ENCODE data around the gene C11orf65.

C11orf65 gene, protein sequence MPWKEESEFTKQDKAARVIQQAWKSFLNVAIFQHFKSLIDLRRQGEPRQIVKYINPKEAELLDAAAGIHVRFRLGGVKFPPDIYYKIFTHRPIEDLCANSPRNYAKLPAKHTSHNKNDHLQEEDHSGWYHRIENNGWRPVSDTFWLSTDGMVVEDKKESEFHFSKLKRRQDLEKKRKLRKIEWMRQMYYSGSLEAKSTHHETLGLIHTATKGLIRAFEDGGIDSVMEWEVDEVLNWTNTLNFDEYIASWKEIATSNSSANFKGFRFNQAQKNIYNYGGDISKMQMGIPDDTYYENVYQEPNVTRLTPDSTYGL

DNA sequence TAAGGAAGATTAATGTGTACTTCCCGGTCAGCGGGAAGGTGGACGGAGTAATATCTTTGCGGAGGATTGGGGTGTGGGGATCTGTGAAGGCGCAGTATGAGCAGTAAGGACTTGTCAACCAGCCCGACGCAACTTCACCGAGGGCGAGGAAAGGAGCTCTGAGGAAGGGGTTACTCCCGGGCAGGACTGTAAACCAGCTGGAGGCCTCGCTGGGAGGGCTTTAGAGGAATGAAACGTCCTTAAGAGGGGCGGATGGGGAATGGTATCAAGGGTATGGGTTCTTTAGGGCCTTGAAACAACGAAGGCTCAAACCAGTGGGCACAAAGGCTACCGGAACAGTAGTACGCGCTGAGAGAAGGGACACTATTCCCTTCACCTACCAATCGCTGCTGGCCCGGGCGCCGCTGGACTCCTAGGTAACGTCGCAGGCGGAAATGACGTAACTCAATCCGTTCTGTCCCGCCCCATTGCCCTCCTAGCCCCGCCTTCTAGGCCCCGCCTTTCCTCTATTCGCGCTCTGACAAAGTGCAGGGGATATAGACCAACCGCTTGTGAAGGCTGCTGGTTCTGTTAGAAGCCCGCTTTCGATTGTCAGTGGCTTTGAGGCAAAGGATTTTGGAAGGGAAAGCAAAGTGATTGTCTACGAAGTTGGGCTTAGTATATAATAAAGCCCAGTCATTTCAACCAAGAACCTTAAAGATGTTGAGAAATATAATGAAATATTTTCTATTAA is at the start of gene C11orf65:
C11orf65 (minus strand) TSS at position 439 of the 733 bp plus-strand sequence. CDS start 5,970 bp downstream, outside the sequence.
- peak; percentile 86 for DNase-seq (ENCODE audit: low read depth)

DNA sequence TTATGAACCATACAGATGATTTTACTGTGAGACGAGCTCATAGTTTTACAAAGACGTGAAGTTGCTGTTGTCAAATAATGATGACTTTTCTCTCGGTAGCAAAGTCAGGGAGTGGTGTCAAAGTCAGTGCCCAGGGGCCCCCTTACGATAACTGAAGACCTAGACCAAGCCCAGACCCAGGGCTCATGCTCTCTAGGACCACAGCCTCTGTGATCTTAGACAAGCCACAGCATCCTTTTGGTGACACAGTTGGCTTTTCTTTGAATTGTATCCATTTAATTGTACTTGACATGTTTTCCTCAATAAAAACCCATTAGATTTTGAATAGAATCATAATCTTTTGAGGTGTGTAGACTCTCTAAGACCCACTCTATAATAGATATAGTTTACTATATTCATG is 48.8 kb upstream of the C11orf65 start:
- DNase-seq (ENCODE audit: low read depth): no peak

DNA sequence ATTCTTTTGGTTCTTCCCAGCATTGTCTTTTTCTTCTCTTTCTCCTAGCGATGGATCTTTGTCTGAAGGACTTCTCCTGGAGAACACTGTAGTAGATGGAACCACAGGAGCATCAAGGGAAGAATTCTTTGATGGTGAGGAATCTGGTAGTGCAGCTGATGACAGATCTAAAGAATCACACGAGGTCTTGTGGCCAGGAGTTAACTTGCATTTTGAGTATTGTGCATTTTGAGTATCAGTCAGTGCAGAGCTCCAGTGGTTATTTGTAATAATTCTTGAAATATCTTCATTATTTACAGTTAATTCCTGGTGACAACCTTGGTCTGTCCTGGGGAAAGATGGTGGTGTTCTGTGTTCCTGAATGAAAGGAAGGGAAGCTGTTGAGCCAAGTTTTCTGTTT is 45.4 kb upstream of the C11orf65 start:
- no peak for DNase-seq (ENCODE audit: low read depth)

DNA sequence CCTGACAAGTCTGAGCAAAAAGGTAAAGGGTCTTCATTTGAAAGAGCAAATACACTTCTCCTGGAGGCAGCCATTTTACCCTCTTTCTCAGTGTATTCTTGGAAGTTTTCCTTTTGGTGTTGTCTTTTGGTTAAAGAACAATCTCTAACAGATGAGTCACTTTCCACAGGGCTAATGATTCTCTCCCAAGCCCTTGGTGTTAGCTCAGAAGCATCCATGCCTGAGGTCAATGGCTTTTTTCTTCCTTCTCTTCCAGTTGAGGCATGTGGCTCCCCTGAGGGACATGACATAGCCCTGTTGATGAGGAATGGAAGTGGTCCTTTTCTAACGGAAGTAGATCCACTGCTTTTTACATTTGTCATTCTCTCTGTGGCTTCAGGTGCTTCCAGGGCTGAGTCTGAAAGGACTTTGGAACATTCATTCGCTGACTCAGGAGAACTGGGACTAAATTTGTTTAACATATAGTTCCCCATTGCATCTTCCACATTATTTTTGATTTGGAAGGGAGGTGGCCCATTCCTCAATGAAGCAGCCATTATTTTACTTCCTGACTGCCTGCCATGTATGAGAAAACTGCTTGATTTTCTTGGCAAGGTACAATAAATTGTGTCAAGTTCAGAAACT is 44.6 kb upstream of the C11orf65 start:
- no peak for DNase-seq (ENCODE audit: low read depth)

DNA sequence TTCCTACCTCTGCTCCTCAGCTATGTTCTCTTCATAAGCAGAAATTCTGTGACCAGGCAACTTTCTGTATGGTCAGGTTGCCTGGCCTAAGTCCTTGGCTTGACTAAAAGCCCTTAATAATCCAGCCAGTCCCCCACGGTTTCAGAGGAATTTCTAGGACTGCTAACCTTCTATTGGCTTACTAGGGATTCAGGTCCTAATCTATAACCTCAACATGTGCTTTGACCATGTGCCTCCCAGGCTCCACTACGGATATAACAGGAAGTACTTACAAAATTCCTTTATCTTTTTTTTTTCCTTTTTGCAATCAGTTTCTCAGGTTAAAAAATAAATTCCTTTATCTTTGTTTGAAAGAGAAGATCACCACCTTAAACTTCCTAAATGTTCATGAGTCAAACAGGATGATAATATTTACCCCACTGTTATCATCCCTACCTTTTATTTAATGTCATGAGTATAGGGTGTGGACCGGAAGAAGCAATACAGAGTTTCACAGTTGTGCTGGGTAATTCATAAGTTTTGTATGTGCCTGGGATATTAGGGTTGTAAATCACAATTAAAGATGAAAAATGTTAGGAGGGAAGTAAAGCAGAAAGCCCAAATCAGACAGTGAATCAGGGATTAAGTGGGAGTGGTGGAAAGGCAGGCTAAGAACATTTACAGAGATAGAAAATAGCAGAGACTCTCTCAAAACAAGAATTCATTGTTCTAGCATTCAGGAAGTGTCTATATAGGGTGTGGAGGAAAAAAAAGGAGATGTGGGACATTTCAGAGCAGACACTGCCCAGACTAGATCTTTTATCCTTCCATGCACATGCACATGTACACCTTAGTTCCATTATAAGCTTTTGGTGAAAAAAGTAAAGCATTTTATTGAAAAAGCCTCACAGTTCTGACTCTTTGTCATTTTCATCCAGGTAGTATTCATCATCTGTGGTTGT is 41.6 kb upstream of the C11orf65 start:
- no peak for DNase-seq (ENCODE audit: low read depth)

DNA sequence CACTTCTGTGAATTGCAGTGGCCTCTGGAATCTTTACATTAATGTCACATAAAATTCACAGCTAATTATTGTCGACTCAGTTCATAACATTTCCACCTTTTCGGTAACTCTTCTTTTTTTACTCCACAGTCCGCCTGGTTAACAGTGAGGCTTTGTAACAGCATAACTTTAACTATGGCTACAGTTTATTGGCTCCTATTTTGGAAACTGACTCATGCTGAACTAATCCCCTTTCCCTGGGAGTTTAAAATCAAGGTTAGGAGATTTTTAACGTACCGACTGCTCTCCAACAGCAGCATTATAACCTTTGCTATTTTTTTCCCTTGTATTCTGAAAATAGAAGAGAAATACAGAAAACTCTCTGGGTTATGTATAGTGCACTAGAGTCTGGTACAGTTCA is 34.1 kb upstream of the C11orf65 start:
- no peak for DNase-seq (ENCODE audit: low read depth)

DNA sequence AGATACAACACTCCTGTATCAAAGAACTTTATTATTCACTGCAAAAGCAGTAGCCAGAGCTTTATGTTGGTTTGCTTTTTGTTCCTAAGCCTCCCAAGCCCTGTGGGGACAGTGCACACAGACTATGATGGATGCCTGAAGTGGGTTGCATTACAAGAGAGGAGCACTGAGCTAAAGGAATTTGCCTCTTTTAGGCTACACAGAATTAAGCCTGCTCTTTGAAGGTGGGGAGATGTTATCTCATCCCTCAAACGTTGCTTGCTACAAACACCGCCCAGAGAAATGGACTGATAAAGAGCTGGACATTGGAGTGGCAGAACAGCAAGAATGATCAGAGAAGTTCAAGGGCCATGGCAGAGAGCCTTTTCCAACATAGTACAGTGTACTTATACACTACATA is 33.4 kb upstream of the C11orf65 start:
- no peak for DNase-seq (ENCODE audit: low read depth)

DNA sequence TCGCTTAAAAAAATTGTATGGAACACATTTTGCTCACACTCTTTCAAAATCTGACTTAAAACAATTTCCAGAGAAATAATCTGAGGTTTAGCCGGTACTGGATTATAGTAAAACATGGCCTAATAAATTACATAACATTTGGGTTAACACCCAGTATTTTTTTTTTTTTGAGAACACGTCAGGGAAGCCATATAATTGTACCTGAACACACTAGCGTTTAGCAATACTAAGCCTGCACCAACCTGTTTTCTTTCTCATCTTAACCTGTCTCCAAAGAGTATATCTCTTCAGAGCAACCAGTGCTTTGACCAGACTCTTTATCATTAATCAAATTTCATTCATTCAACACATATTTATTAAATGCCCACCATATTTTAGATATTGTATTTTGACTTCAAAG is 32.8 kb upstream of the C11orf65 start:
- no peak for DNase-seq (ENCODE audit: low read depth)

DNA sequence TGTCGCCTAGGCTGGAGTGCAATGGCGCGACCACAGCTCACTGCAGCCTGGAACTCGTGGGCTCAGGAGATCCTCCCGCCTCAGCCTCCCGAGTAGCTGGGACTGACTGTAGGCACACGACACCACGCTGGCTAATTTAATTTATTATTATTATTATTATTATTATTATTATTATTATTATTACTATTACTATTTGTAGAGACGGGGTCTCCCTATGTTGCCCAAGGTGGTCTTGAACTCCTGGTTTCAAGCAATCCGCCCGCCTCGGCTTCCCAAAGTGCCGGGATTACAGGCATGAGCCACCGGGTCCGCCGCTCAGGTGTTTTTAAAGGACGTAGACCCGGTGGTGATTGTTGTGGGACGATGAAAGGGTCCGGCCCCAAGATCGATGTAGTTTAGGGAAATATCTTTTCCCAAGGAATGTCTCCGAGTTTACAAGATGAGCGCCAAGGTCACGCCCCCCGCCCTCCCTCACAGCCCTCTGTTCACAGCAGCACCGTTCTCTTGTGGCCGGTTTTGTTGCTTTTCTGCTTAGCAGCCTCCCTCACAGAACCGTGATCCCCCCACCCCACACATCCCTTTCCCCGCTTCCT is 31.6 kb upstream of the C11orf65 start:
- DNase-seq (ENCODE audit: low read depth): no peak

DNA sequence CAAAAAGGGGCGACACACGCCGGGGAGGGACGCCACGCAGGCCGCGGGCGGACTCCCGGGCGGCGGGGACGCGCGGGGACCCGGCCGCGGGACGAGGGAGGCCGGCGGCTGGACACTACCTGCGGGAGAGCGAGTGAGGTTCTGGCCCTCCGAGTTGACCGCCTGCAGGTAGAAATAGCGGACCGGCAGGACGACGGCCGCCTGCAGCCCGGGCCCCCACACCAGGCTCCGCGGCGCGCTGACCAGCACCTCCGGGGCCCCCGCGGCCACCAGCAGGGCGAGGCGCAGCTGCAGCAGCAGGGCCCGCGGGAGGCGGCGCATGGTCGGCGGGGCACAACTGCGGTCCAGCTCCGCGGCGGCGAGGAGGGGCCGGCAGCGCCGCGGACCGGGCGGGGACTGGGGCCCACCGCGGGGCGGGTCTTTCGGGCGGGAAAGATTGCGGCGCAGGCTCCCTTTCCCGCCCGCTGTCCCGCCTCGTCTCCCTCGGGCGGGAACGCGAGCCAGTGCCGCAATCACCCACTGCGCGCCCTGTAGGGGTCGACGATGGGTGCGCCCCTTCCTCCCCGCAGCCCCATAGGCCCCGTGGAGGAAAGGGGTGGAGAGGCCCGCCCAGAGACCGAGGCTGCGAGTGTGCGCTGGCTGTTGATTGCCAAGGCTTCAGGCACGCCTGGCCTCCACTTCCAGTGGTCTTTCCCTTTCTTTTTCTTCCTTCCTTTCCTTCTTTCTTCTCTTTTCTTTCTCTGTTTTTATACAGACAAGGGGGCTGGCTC is 30.9 kb upstream of the C11orf65 start, which contains the start of gene POGLUT3:
POGLUT3 (minus strand) TSS at position 339 of the 770 bp plus-strand sequence; CDS start at position 321, 18 bp downstream.
- peak; percentile 24 for DNase-seq (ENCODE audit: low read depth)

DNA sequence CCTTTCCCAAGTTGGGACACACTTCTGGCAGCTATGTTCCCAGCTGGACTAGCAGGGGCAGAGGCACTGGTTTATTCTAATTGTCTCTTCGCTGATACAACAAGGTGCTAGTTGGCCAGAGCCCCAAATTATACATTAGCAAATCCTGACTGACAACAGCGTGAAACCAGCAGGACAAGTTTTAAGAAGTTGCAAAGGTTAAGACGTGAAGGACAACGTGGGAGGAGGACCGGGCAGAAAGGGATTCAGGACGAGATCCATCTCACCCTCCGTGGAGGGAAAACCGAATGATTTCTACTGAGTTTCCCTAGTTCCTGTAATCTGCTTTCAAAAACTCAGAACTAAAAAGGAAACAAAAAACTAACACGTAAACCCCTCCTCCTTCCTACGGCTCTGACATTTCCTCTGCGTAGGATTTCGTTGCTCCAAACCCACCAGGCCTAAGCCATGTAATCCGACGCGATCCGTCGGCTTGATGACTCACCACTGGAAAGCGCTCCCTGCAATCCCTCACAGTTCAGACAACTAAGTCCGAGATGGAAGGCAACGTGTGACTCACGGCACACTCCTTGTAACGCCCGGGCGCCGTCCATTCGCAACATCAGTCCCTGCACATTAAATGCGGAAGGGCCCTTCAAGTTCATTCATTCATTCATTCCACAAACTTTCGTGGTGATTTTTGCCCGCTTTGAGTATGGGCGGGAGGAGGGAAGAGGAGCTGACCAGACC is 30.2 kb upstream of the C11orf65 start:
- peak; percentile 69 for DNase-seq (ENCODE audit: low read depth)

DNA sequence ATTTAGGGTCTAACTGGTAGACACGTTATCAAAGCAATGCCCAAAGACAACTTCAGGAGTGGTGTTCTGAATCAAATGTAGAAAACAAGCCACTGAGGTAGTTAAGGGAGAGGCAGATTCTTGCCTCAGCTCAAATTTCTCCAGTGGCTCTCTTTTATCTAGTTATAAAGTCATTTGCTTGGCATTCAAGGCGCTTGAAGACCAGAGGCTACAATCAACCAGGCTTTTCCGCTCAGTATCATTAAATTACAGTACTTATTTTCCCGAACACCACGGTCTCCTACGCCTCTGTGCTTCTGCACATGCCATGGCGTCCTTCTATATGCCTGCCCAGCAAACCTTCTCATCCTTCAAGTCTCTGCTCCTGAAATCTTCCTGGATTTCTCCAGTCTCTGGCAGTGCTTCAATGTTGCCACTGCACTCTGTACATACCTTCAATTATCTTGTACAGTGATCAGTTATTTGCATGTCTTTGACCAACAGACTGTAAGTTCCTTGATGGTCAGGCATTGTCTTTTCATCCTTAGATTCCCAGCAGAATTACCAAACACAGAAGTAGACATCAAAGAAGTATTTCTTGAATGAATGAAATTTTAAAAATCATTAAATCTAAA is 29.4 kb upstream of the C11orf65 start:
- no peak for DNase-seq (ENCODE audit: low read depth)

DNA sequence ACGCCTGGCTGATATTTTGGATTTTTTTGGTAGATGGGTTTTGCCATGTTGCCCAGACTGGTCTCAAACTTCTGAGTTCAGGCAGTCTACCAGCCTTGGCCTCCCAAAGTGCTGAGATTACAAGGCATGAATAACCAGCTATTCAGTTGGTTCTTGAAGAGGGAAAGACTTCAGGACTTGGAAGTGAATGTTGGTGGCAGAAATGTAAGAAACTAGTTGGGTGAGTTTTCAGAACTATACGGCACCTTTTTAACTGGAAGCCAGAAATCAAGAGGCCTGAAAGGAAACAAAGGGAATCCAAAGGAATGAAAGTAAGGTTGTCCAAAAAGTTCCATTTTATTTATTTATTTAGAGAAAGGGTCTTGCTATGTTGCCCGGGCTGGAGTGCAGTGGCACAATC is 28.0 kb upstream of the C11orf65 start:
- DNase-seq (ENCODE audit: low read depth): no peak

DNA sequence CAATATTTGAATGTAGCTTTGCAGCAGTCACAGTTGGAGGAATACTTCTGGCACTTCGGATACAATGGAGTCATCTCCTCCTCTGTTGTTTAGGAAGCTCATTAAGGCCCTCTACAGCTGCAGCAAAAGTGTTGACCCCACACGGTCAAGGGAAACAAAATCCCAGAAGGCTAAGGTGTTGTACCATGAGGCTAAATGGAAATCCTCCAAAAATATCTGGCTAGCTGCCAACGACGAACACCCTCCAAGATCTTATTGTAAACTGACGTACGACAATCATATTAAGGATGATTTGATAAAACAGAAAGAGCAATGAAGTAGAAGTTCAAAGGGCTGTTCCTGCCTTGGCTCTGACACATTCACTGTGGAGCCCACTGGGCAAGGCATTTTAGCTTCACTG is 26.9 kb upstream of the C11orf65 start:
- DNase-seq (ENCODE audit: low read depth): no peak

DNA sequence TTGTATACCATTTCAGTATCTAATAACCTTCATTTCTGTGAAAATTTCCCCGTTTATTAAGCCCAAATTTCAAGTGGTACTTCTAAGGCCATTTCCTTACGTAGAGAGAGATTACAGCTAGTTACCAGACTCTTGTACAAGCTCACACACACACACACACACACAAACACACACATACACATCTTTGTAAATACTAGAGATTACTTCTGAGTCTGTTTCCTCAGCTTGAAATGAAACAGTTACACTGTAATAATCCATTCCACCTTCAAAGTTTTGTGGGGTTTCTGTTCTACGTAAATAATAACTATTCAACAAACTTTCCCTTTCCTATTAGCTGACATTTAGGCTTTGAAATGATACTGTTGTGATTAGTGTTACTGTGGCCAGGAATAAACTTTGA is 24.6 kb upstream of the C11orf65 start:
- no peak for DNase-seq (ENCODE audit: low read depth)

DNA sequence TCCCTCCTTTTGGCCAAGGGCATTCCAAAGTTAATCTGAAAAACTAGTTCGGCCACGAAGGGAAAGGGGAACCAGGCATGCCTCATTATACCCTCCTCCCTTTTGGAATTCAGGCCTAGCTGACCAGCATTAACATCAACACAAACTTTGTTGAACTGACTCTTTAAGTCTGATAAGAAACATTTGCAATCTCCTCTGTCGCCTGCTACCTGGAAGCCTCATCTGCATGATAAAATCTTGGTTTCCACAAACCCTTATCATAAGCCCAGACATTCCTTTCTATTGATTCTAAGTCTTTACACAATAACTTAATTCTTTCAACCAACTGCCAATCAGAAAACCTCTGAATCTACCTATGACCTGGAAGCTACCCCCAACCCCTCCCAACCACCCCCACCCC is 19.5 kb upstream of the C11orf65 start:
- no peak for DNase-seq (ENCODE audit: low read depth)

DNA sequence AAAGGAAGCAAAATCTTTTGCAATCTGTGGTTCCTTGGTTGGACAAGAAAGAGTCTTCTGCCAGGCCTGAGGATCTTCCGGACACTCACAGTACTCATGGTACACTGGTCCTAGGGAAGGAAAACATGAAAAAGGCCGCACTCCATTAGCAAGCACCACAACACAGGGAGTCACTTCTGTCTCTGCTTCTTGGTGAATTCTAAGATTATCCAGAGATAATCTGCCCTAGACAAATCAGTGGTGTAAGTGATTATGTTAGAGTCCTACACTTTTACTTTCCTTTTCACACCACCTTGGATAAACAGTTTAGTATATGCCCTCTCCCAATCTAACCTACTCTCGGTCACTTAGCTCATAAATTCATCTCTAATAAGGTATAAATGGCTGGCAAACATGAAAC is 19.0 kb upstream of the C11orf65 start:
- DNase-seq (ENCODE audit: low read depth): no peak

DNA sequence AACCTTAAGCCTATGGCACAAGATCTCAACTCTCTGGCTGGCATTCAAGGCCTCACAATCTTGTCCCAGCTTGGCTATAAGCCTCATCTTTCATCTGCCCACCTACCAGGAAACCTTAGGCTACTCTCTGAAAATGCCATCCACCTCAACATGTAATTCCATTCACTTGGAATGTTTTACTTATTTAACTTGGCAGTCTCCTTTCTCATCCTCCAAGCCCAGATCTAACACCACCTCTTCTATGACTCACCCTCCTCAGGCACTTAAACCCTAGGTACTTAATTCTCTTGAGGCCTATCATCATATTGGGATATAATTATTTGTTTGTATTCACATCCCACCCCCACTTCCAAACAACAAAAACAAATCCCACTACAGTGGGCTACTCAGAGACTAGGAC is 15.8 kb upstream of the C11orf65 start:
- DNase-seq (ENCODE audit: low read depth): no peak

DNA sequence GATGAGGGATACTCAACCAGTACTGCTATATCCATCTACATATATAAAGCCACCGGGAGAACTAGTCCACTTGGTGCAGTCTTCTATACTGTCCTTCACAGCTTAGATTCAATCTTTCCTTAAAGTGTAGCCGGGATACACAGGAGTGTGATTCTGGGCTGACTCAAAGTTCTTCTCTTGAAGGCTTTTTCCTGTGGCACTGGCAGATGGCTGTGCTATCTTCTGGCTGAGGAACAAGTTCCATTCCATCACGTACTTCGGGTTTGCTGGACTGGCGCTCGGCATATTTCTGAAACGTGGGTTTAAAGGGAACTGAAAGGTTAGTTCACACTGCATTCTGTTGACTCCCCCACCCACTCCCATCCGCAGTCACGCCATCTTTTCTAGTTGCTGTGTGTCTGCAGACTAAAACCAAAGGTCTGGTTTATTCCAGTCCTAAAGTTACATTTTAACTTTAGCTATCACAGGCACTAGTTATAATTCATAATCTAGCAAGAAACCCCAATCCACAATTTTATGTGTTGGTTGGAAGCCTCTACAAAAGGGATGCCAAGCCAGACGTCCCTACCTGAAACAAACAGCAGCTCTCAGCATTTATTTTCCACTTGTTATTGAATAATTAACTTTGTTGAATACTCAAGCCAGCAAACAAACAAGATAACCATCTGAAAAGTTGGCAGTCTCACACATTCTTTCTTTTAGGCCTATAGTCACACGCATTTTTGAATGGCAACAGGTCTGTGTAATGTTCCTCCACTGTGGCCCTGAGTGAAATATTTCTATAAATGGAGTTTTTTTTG is 7.5 kb upstream of the C11orf65 start:
- no peak for DNase-seq (ENCODE audit: low read depth)

Data from T-helper 22 cell (primary cell).